ENCODE data around the gene ADGRB2. TPM values are rescaled to one million over a fixed set of nuclear protein-coding genes. Genes with fewer than 3 reads are reported as not detected.

ADGRB2 gene
- total RNA-seq, 1 experiment from 2014 or later: 10.9 TPM

DNA sequence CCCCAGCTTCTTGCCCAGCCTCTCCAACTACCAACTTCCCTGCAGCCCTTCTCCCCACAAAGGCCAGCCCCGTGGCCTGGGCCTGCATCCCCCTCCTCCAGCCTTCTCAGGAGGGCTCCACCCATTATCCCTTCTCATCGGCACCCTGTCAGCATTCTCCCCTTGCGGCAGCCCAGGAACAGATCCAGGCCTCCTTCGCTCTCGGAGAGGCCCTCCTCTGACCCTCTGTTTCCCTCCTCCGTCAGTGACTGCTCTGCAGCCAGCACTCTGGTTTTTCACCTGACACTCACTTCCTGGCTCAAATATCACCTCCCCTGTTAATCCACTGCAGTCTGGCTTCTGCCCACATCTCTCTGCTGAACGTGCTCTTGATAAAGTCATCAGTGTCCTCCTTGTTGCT is 17.5 kb downstream of the ADGRB2 start:
- Histone ChIP-seq H3K23me2 (ENCODE audit: insufficient read length, low read depth, low read length, poor library complexity, severe bottlenecking) (no peaks in the 10 kb centered on the region), H3K4me1 (ENCODE audit: insufficient read depth, low read length) (peaks cover 3% of the 10 kb centered on the region; the same call in 1 of the 2 replicates), H3K4ac (ENCODE audit: low read depth, low read length) (no peak overlapping the region), H4K91ac (ENCODE audit: insufficient read length, low read depth, low read length) (no peak overlapping the region), H3K27me3 (ENCODE audit: insufficient read depth, low read length) (no peaks in the 10 kb centered on the region), H3K27ac (ENCODE audit: insufficient read length, low read depth, low read length) (no peak overlapping the region), H3K79me2 (ENCODE audit: insufficient read depth, low read length) (no peaks in the 10 kb centered on the region), H2BK15ac (ENCODE audit: low read depth, low read length) (no peak overlapping the region), H4K20me1 (ENCODE audit: control insufficient read depth, insufficient read depth, insufficient read length) (no peaks in the 10 kb centered on the region), H2AK5ac (ENCODE audit: insufficient read length, low read length) (no peak overlapping the region), H3K9me3 (ENCODE audit: control insufficient read depth, low read depth, low read length) (no peaks in the 10 kb centered on the region), H3K9ac (ENCODE audit: extremely low read depth, insufficient read length, low read length) (no peak overlapping the region), H2BK120ac (ENCODE audit: low read depth, low read length, poor library complexity, severe bottlenecking) (no peak overlapping the region), H3K23ac (ENCODE audit: insufficient read length, low read depth, low read length) (no peak overlapping the region), H3K56ac (ENCODE audit: insufficient read length, low read depth, low read length) (no peak overlapping the region), H2BK12ac (ENCODE audit: insufficient read length, low read depth, low read length) (no peak overlapping the region), H3K79me1 (ENCODE audit: insufficient read depth, low read depth, low read length, poor library complexity, severe bottlenecking) (no peaks in the 10 kb centered on the region), H3K18ac (ENCODE audit: insufficient read length, low read depth, low read length) (no peak overlapping the region), H2AFZ (ENCODE audit: low read length) (no peak overlapping the region), H2BK20ac (ENCODE audit: low read depth, low read length, poor library complexity, severe bottlenecking) (no peak overlapping the region), H4K5ac (ENCODE audit: insufficient read length, low read depth, low read length) (no peak overlapping the region), H2BK5ac (ENCODE audit: insufficient read length, low read length) (no peak overlapping the region), H3T11ph (ENCODE audit: low read length) (no peak overlapping the region), H4K8ac (replicated peaks; ENCODE audit: insufficient read length, low read depth, low read length) (no peak overlapping the region), H3K4me2 (ENCODE audit: insufficient read depth, insufficient read length, low read length) (no peak overlapping the region), H3K14ac (ENCODE audit: insufficient read depth, low read length) (no peak overlapping the region)
- Mint-ChIP-seq H3K4me3 (no peak overlapping the region; a peak in 1 of 5 replicates), H3K4me1 (peaks cover 42 to 50% of the 10 kb centered on the region in 2 experiments), H3K9me3 (no peaks in the 10 kb centered on the region; a peak in 1 of 5 replicates), H3K27ac (peak overlapping the region in 1 of 3 experiments; percentile 29; a peak in 2 of 7 replicates), H3K27me3 (ENCODE audit: low read depth) (0 out of 2 replicates have a peak, but pooled peaks cover 2% of the 10 kb centered on the region), H3K36me3 (ENCODE audit: insufficient read depth in 1 of 3, low read depth in 3 of 3) (no peaks in the 10 kb centered on the region; a peak in 1 of 7 replicates)
- TF ChIP-seq, protein P1, sequence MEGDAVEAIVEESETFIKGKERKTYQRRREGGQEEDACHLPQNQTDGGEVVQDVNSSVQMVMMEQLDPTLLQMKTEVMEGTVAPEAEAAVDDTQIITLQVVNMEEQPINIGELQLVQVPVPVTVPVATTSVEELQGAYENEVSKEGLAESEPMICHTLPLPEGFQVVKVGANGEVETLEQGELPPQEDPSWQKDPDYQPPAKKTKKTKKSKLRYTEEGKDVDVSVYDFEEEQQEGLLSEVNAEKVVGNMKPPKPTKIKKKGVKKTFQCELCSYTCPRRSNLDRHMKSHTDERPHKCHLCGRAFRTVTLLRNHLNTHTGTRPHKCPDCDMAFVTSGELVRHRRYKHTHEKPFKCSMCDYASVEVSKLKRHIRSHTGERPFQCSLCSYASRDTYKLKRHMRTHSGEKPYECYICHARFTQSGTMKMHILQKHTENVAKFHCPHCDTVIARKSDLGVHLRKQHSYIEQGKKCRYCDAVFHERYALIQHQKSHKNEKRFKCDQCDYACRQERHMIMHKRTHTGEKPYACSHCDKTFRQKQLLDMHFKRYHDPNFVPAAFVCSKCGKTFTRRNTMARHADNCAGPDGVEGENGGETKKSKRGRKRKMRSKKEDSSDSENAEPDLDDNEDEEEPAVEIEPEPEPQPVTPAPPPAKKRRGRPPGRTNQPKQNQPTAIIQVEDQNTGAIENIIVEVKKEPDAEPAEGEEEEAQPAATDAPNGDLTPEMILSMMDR (conservative IDR thresholded peaks at IDR 0.05): no peak
- WGBS (ENCODE audit: extremely low coverage, insufficient read length, low lambda C conversion rate): no CpG with 5 or more reads among the region's 7 CpGs
- no peak for DNase-seq
